Activated CD4-positive, alpha-beta T cell treated with anti-CD3 and anti-CD28 coated beads for 1 hour (primary cell): Measurements from ENCODE around the gene ZNF837.
A peak's percentile ranks its signal among the peaks of the same experiment; 100 is the strongest.
"Not testable (repeated sequence)": the region's sequence is repeated elsewhere in the genome, so short reads cannot be mapped to it uniquely, and the experiment has no call there.

Experiments used
- DNase-seq: peaks from one replicate; pipeline ENCODE4 v3.0.0-alpha.2; 2020

ZNF837 gene

GRCh38 chr19:58380662-58381459, at the start of gene ZNF837:
TSS of gene ZNF837 (minus strand) at chr19:58381030. CDS start at chr19:58369332, 11,698 bp downstream.
- peak; percentile 97 for DNase-seq

- DNase-seq = no peak
These were observed 48.9 kb upstream of the ZNF837 start for GRCh38 chr19:58429745-58430144.

GRCh38 chr19:58428617-58429016, 47.8 kb upstream of the ZNF837 start:
- no peak for DNase-seq

GRCh38 chr19:58417071-58417470, 36.2 kb upstream of the ZNF837 start:
- no peak for DNase-seq

GRCh38 chr19:58416604-58417003, 35.8 kb upstream of the ZNF837 start:
- DNase-seq = no peak

GRCh38 chr19:58409010-58409790, 28.4 kb upstream of the ZNF837 start:
- no peak for DNase-seq

GRCh38 chr19:58408152-58409009, 27.6 kb upstream of the ZNF837 start, which contains the start of gene ZNF584:
TSS of gene ZNF584 (plus strand) at chr19:58408649. CDS start at chr19:58409148, 499 bp downstream.
- peak; percentile 90 for DNase-seq

- DNase-seq = no peak
These were observed 26.9 kb upstream of the ZNF837 start for GRCh38 chr19:58407658-58408151.

GRCh38 chr19:58406818-58407657, 26.2 kb upstream of the ZNF837 start:
- DNase-seq = no peak

GRCh38 chr19:58403920-58404478, 23.2 kb upstream of the ZNF837 start:
- not testable (repeated sequence) for DNase-seq

GRCh38 chr19:58401840-58402421, 21.1 kb upstream of the ZNF837 start:
- DNase-seq = no peak

- DNase-seq = peak; percentile 99
These were observed 20.3 kb upstream of the ZNF837 start for GRCh38 chr19:58400916-58401839.

- DNase-seq = no peak
These were observed 19.6 kb upstream of the ZNF837 start for GRCh38 chr19:58400316-58400915.

- no peak for DNase-seq
These were observed 19.1 kb upstream of the ZNF837 start for GRCh38 chr19:58399903-58400302.

- no peak for DNase-seq
These were observed 17.7 kb upstream of the ZNF837 start for GRCh38 chr19:58398545-58398944.

GRCh38 chr19:58398087-58398486, 17.3 kb upstream of the ZNF837 start:
- DNase-seq = no peak

GRCh38 chr19:58397533-58398037, 16.8 kb upstream of the ZNF837 start:
- DNase-seq = no peak

GRCh38 chr19:58396691-58397532, 16.1 kb upstream of the ZNF837 start:
- no peak for DNase-seq
